ENCODE measurements around the gene GPR152.
A peak's percentile ranks its signal among the peaks of the same experiment; 100 is the strongest.
"Not testable (repeated sequence)": the region's sequence is repeated elsewhere in the genome, so short reads cannot be mapped to it uniquely, and the experiment has no call there.

The GPR152 gene

DNA sequence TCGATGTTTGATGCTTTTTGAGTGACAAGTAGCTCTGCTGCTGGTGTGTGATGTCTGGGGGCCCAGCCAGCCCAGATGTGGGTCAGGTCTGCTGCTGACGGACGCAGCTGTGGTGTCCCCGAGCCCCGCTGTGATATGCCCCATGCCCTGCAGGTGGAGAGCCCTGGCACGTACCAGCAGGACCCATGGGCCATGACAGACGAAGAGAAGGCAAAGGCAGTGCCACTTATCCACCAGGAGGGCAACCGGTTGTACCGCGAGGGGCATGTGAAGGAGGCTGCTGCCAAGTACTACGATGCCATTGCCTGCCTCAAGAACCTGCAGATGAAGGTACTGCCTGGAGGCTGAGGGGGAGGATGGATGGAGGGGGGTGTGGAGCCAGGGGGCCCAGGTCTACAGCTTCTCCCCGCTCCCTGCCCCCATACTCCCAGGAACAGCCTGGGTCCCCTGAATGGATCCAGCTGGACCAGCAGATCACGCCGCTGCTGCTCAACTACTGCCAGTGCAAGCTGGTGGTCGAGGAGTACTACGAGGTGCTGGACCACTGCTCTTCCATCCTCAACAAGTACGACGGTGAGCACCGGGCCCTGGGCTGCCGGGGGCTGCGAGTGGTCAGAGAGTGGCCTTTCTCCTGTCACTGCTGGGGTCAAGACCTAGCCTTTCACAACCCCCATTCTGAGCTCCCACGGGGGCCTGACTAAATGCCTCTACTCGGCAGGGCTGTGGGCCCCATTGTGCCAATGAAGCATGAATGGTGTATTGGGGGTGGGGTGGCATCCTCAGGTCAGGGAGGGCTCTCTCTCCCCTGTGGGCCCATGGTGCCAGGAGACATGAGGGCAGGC, 37.6 kb upstream of the GPR152 start:
- peaks cover 36% of the 10 kb centered on the region for H3K36me3 ChIP-seq (ENCODE audit: control insufficient read depth, insufficient read depth, low read length)
- peak; percentile 18 for DNase-seq (ENCODE audit: extremely low read depth, insufficient read length)
- no peaks in the 10 kb centered on the region for H3K27me3 ChIP-seq (replicated peaks; ENCODE audit: control insufficient read depth, insufficient read depth, low read length)
- TF ChIP-seq, protein P1, sequence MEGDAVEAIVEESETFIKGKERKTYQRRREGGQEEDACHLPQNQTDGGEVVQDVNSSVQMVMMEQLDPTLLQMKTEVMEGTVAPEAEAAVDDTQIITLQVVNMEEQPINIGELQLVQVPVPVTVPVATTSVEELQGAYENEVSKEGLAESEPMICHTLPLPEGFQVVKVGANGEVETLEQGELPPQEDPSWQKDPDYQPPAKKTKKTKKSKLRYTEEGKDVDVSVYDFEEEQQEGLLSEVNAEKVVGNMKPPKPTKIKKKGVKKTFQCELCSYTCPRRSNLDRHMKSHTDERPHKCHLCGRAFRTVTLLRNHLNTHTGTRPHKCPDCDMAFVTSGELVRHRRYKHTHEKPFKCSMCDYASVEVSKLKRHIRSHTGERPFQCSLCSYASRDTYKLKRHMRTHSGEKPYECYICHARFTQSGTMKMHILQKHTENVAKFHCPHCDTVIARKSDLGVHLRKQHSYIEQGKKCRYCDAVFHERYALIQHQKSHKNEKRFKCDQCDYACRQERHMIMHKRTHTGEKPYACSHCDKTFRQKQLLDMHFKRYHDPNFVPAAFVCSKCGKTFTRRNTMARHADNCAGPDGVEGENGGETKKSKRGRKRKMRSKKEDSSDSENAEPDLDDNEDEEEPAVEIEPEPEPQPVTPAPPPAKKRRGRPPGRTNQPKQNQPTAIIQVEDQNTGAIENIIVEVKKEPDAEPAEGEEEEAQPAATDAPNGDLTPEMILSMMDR (IDR thresholded peaks at IDR 0.05; ENCODE audit: insufficient read depth, low read length, poor library complexity, severe bottlenecking), result no peak
- no peak overlapping the region for H3K4me3 ChIP-seq (replicated peaks; ENCODE audit: low read depth, low read length)

DNA sequence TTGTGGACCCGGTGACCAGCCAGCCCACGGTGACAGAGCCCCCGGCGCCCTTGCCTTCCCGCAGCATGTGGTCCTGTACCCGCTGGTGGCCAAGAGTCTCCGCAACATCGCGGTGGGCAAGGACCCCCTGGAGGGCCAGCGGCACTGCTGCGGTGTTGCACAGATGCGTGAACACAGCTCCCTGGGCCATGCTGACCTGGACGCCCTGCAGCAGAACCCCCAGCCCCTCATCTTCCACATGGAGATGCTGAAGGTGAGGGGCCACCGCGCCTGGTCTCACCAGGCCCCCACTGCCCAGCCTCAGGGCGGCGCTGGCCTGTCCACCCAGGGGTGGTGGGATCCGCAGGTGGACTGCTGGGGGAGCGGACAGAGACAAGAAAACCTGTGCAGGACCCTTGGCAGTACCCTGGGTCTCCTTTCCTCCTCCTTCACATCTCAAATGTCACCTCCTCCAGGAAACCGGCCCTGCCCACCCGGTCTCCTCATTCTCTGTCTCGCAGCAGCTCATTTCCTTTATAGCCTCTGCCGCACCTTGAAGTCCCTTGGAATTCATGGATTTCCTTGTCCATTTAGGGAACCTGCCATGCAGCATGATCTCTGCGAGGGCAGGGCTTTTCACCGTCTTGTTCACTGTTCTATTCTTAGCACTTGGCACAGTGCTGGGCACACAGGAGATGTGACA, 36.8 kb upstream of the GPR152 start:
- H3K4me3 ChIP-seq (replicated peaks; ENCODE audit: low read depth, low read length), result no peak overlapping the region
- H3K36me3 ChIP-seq (ENCODE audit: control insufficient read depth, insufficient read depth, low read length), result peaks cover 33% of the 10 kb centered on the region
- TF ChIP-seq, protein P1 (IDR thresholded peaks at IDR 0.05; ENCODE audit: insufficient read depth, low read length, poor library complexity, severe bottlenecking), result no peak
- no peaks in the 10 kb centered on the region for H3K27me3 ChIP-seq (replicated peaks; ENCODE audit: control insufficient read depth, insufficient read depth, low read length)
- DNase-seq (ENCODE audit: extremely low read depth, insufficient read length), result peak; percentile 14

DNA sequence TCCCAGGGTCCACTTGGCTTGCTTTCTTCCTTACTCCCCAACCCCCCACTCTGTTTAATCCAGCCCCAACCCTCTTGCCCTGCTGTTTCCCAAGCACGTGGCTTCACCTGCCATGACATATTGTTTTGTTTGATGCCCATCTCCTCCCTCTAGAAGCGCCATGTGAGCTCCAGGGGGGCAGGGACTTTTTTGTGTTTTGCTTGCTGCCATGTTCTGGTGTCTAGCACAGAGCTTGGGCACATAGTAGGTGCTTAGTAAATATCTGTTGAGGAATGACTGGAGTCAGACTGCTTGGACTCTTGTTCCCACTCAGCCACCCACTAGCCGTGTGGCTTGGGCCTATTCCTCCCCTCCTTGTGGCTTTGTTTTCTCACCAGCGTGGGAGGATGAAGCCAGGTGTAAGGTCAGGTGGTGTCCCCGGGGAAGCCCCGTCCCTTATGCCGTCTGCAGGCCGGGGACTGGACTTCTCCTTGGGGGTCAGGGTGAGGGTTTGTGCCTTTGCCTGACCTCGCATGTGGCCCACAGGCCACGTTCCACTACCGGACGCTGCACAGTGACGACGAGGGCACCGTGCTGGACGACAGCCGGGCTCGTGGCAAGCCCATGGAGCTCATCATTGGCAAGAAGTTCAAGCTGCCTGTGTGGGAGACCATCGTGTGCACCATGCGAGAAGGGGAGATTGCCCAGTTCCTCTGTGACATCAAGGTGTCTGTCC, 34.1 kb upstream of the GPR152 start:
- Histone ChIP-seq H3K4me3 (replicated peaks; ENCODE audit: low read depth, low read length) (no peak overlapping the region), H3K27me3 (replicated peaks; ENCODE audit: control insufficient read depth, insufficient read depth, low read length) (no peaks in the 10 kb centered on the region), H3K36me3 (ENCODE audit: control insufficient read depth, insufficient read depth, low read length) (peaks cover 19% of the 10 kb centered on the region)
- peak; percentile 87 for DNase-seq (ENCODE audit: extremely low read depth, insufficient read length)
- TF ChIP-seq, protein P1 (IDR thresholded peaks at IDR 0.05; ENCODE audit: insufficient read depth, low read length, poor library complexity, severe bottlenecking), result no peak

DNA sequence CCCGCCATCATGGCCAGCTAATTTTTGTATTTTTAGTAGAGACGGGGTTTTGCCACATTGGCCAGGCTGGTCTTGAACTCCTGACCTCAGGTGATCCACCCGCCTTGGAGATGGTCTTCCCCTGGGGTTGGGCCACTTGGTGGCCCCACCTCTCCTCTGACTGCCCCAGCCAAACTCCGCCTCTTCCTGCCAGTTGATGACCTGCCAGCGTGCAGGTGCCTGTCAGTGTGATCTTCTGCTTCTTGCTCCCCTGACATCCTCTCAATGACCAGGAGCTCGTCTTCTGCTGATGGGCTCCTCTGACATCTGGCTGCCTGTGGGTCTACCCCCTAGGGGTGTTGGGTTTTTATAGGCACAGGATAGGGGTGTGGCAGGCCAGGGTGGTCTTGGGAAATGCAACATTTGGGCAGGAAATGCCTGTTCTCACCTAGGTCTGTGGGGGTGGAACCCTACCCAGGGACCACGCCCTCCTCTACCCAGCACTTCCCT, 33.4 kb upstream of the GPR152 start:
- not testable (repeated sequence) for H3K4me3 ChIP-seq (replicated peaks; ENCODE audit: low read depth, low read length); H3K27me3 ChIP-seq (replicated peaks; ENCODE audit: control insufficient read depth, insufficient read depth, low read length)
- H3K36me3 ChIP-seq (ENCODE audit: control insufficient read depth, insufficient read depth, low read length), result peaks cover 14% of the 10 kb centered on the region
- DNase-seq (ENCODE audit: extremely low read depth, insufficient read length), result peak; percentile 82

DNA sequence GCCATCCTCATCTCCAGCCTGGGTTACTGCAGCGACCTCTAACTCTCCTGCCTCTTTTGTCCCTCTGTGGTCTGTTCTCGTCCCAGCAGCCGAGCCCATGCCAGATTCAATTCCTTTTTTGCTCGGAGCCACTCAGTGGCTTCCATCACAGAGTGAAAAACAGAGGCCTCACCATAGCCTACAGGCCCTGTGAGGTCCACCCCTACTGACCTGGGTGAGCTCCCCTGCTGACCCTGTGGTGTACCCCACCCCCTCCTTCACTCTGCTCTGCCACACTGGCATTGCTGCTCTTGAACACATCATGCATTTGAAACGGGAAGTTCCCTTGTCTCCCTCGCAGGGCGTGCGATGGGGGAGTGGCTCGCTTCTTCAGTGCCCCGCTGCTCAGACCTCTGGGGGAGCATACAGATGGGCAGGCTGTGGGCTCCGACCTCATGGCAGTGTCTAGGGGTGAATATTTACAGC, 32.4 kb upstream of the GPR152 start:
- H3K27me3 ChIP-seq (replicated peaks; ENCODE audit: control insufficient read depth, insufficient read depth, low read length), result no peaks in the 10 kb centered on the region
- DNase-seq (ENCODE audit: extremely low read depth, insufficient read length), result peak; percentile 81
- TF ChIP-seq, protein P1 (IDR thresholded peaks at IDR 0.05; ENCODE audit: insufficient read depth, low read length, poor library complexity, severe bottlenecking), result no peak
- peak overlapping the region; percentile 63 for H3K4me3 ChIP-seq (replicated peaks; ENCODE audit: low read depth, low read length)
- H3K36me3 ChIP-seq (ENCODE audit: control insufficient read depth, insufficient read depth, low read length), result peaks cover 6% of the 10 kb centered on the region
